Tibial nerve (tissue), 4 donors: ENCODE results near the gene PROK1.

Experiments used
- CTCF ChIP-seq, 5 experiments: fragments of 200-600 bp in 3 of 5; fragments of 450-650 bp in 2 of 5; sonication (generic) in 3 of 5; IDR thresholded peaks; one replicate each; pipeline ENCODE4 v1.5.1; 2016 to 2019; ENCODE audit warnings: antibody characterized with exemption in 5 of 5, mild to moderate bottlenecking in 3 of 5, moderate library complexity in 2 of 5
- EP300 ChIP-seq, 2 donors: sonication (generic); formaldehyde crosslinking; IDR thresholded peaks; one replicate each; pipeline ENCODE4 v1.6.1; 2017; ENCODE audit warnings: antibody characterized with exemption in 2 of 2, mild to moderate bottlenecking in 1 of 2

- TF ChIP-seq CTCF (IDR thresholded peaks at IDR 0.05) (no peak), EP300 (IDR thresholded peaks at IDR 0.05) (no peak)
These were observed 25.3 kb upstream of the PROK1 start for GRCh38 chr1:110425612-110426152.
